Measurements from ENCODE around the gene SLC25A21.
A peak's percentile ranks its signal among the peaks of the same experiment; 100 is the strongest.
"Not testable (repeated sequence)": the region's sequence is repeated elsewhere in the genome, so short reads cannot be mapped to it uniquely, and the experiment has no call there.

Gene SLC25A21

DNA sequence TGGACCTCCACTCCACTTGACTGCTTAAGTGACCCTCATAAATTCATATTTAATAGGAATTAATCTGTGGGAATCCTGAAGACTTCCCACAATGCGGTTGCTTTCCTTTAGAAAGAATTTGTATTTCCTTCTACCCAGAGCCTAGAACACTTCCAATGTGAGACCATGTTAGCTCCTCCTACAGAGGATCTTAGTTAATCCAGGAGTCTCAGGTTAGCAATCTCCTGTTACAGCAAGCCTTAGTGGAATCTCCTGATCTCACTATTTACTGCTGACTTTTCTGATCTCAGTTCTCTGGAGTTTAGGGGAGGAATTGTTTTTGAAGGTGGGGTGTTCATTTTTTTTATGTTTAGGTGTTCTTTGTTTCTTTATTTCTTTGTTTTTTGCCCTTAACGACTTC is 186.0 kb downstream of the SLC25A21 start:
- DNase-seq (ENCODE audit: low spot score) = no peak

DNA sequence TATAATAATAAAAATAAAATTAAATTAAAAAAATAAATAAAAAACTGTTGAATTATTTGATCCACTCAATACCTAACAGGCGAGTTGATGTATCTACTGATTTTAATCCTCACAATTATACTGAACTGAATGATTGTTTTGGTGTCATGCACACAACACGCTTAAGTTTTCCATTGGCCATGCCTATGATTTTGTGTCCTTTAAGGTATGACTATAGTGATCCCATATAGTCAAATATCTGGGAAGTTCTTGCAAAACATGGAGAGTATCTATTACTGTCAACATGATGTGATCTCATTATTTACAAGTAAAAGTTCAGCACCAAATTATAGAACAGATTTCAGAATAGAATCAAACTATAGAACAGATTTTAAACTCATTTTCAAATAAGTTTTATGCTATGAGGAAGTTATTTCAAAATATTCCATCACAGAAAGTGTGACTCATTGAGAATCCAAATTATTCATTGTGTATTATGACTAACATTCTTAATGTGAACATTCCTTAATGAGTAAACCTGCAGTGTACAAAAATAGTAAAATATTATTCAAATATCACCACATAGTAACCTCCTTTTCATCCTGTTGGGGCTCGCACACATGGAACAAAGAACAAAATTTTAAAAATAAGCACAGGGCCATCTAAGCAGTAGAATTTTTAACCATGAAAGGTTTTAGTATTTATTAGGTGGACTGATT is 190.4 kb downstream of the SLC25A21 start:
- peak; percentile 26 for DNase-seq (ENCODE audit: low spot score)

GRCh38 chr14:36980413-36980812 is 192.0 kb downstream of the SLC25A21 start:
- not testable (repeated sequence) for DNase-seq (ENCODE audit: low spot score)

DNA sequence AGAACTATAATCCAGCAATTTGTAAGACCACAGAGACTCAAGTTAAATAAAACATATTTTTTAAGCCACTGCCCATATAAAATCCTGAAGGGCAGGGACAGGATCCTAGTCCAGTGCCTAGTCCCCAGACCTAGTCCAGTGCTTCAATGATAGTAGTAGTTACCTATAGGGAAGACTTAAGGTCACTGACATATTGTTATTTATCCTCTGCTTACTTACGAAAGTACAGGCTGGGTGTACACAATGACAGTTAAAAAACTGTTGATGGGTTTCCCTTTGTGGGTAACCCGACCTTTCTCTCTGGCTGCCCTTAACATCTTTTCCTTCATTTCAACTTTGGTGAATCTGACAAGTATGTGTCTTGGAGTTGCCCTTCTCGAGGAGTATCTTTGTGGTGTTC is 192.5 kb downstream of the SLC25A21 start:
- no peak for DNase-seq (ENCODE audit: low spot score)

GRCh38 chr14:36976571-36977023 is 195.8 kb downstream of the SLC25A21 start:
- no peak for DNase-seq (ENCODE audit: low spot score)

DNA sequence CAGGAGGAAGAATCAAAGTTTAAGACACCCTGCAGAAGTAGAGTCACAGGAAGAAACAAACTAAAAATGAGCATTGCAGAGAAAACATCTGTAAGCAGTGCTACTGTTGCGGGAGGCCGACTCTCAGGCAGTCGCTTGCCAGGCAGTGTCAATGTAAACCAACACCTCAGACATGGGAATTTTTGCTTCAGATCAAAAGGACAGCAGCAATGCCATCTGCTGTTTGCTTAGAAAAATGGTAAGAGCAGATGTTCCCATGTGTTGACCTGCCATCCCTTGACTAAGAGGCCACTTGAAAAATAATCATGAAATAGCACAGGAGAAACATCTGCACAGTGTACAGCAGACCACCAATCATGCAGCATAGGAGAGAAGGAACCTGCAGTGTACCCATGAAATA is 196.6 kb downstream of the SLC25A21 start:
- DNase-seq (ENCODE audit: low spot score) = no peak

GRCh38 chr14:36974985-36975384 is 197.4 kb downstream of the SLC25A21 start:
- DNase-seq (ENCODE audit: low spot score) = no peak

DNA sequence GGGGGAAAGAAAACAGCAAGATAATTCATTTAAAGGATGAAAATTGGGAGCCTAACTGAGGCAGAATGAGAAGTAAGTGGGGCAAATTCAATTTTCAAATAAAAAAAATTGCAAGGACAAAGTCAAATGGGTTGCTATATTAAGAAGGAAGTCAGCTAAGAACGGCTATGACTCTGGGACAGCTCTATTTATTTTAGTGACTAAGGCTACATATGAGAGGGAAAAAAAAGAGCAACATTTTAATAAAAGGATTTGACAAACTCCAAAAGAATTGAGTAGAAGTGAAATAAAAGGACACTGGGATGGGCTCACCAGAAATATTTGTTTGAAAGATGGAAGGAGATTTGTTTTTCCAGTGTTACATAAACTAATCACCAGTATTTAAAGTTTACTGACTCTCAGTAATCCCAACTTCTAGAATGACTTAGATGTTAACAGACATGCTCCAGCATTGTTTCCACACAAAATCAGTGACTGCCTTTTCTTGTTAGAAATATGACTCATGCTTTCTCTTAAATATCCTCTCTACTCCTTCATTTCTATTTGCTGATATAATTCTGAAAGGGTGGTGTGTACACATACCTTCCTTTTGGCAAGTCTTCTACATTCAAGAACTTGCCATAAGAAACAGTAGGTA is 198.5 kb downstream of the SLC25A21 start:
- peak; percentile 7 for DNase-seq (ENCODE audit: low spot score)

DNA sequence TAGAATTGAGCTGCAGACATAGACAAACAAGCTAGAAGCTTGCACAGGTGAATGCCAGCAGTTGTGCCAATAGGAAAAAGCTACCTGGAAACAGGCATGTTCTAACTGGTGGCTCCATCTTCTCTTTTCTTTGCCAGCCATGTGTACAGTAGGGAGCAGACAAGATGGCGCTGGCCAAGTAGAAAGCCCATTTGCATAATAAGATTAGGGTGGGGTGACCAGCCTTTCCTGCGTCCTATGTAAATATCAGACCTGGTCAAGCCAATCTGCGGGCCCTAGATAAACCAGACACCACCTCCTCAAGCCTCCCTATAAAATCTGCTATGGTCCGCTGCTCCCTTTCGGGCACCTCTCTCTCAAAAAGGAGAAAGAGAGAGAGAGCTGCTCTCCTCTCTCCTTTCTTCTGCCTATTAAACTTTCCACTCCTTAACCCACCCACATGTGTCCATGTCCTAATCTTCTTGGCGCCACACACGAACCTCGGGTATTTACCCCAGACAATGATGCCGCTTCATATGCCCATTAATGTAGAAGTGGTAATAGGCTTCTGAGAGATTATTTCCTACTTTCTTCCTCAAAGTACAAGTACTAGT is 201.0 kb downstream of the SLC25A21 start:
- DNase-seq (ENCODE audit: low spot score) = no peak

DNA sequence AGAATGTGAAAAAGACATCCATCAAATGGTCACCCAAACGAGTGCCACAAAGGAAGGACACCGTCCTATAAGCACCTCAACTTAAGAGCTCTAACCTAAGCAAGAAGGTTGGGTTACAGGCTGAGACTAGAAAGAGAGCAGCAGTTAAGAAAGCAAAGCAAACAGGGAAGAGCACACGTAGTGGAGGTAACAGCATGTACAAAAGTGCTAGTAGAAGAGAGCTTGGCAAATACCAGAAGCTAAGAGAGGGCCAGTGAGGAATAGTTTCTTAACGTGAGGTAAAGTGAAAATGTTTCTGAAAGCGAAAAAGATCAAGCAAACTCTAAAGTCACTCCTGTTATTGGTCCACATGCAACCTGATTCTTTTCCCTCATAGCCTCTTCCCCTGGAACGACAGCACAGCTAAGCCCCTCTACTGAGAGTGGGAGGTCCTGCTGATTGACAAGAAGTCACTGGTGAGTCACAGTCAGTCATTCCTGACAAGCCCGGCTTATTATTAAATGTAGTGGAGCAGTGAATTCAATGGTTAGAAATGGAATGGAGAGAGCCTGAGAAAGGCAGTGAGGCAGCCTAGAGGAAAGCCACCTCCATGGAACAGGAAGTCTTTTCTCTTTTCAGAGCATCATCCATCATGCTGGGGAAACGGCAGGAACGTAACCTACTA is 204.4 kb downstream of the SLC25A21 start:
- no peak for DNase-seq (ENCODE audit: low spot score)

DNA sequence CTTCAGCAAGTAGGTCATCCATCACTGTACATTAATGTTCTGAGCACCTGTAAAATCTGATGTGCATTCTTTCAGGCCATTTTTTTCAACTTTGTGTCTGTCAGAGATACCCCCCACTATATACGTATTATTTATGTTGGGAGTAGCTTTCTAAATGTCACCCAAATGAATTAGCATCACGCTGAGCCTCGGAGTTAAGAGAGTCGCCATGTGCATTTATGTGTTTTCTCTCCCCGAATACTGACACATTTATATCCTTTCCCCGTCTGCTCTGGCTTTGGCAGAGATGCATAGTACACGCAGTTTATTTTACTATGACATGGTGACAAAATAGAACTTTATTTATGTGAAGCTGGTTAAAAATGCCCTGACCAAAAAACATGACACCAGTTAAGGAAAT is 216.4 kb downstream of the SLC25A21 start:
- no peak for DNase-seq (ENCODE audit: low spot score)

GRCh38 chr14:36955376-36955775 is 217.0 kb downstream of the SLC25A21 start:
- no peak for DNase-seq (ENCODE audit: low spot score)

- DNase-seq (ENCODE audit: low spot score) = peak; percentile 36
Observed at GRCh38 chr14:36952689-36953088, 219.7 kb downstream of the SLC25A21 start.

GRCh38 chr14:36951380-36951911 is 221.0 kb downstream of the SLC25A21 start:
- DNase-seq (ENCODE audit: low spot score) = no peak

DNA sequence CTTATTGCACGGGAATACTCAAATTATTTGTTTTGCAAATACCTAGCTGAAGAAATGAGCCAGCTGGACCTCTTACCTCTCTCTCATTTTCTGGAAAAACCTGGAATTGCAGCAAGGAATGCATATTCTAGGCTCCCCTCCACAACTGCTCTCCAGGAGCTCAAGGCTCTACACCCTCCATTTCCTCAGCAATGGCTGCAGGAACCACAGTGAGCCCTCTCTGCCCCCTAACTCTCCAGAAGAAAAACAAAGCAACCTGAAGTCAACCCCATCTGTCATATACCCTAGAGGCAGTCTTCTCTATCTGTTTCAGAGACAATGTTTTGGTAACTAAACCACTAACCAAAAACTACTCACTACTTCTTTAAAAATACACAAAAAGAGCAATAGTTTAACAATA is 221.6 kb downstream of the SLC25A21 start:
- no peak for DNase-seq (ENCODE audit: low spot score)

- no peak for DNase-seq (ENCODE audit: low spot score)
Observed at GRCh38 chr14:36949371-36949770, 223.0 kb downstream of the SLC25A21 start.

DNA sequence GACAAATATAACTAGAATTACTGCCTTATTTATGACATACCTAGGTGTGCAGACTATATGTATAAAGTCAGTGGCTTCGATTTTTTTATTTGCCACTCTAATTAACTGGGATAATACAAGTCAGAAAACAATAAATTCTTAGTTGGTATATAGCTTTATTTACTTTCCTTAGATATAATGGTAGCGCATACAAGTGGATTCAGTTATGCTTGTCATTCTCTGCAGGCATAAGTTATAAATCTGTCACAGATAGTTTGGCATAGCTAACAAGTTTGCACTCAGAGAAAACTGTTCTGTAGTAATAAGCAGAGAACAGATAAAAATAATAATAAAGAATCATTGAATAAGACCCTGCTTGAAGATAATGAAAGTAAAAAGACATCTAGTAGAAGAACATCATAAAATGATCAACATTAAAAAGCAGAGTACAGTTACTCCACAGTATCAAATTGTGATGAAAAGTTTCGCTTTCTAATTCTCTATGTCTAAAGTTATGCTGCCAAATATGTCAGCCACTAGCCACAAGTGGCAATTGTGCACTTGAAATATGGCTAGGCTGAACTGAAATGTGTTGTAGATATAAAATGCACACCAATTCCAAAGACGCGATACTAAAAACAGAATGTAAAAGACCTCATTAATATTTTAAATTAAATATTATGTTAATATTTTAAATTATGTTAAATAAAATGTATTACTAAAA is 224.1 kb downstream of the SLC25A21 start:
- no peak for DNase-seq (ENCODE audit: low spot score)

GRCh38 chr14:36947362-36947761 is 225.0 kb downstream of the SLC25A21 start:
- DNase-seq (ENCODE audit: low spot score) = no peak

DNA sequence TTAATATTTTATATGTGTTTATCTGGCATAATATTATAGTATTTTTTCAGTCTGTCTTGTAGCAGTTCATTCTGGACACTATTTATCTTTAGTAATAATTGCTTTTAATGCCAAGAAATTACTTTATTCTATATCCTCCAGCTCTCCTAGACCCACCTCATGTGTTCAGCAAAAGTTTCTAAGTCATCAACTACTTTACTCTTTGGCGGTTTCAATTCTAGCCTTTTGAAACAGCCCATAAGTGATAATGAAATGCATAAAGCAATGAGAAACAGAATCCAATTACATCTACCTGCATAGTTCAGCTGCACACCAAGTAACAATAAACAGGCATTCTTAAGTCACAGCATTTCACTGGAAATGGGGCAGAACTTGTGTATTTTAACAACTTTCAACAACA is 225.5 kb downstream of the SLC25A21 start:
- no peak for DNase-seq (ENCODE audit: low spot score)

GRCh38 chr14:36944307-36945010 is 227.9 kb downstream of the SLC25A21 start:
- DNase-seq (ENCODE audit: low spot score) = peak; percentile 19

DNA sequence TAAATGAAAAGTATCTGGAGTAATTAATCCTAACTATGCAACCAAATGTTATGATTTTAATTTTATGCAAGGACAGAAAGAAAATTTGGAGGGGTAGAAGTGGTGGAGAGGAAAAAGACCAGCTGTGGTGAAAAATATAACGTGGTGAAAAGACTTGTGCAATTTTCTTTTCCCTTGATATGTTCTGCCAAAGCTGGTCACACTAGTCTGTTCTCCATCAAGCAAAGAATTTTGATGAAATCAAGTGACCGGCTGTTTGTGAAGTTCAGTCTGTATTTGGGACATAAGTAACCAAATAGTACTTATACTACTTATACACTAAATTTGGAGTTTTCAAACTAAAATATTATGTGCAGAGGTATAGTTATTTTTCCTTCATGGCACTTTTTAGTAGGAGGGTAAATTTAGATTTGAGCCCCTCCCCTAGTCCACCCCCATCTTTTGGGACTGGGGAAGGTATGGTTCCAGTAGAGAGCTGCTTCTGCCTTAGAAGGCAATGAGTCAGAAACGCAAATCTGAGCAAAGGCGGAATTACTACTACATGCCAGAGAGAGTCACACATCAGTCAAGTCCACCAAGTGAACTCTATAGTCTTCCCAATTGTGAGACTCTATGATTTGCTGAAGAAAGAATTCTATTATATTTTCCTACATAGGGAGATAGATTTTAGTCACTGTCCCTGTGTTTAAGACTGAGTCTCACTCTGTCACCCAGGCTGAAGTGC is 229.7 kb downstream of the SLC25A21 start:
- DNase-seq (ENCODE audit: low spot score) = no peak
